HG03135 (cell line): ENCODE results near the gene LCE1C.

Experiments
- ATAC-seq: cut with Tn5 transposase; IDR thresholded peaks from one replicate; pipeline ENCODE4 v1.9.1; 2021; ENCODE audit warnings: mild to moderate bottlenecking, moderate library complexity; ENCODE audit not compliant: unreplicated experiment

The LCE1C gene

GRCh38 chr1:152806576-152806975, at the start of gene LCE1C:
TSS of gene LCE1C (minus strand) at chr1:152806651. CDS start at chr1:152805478, 1,173 bp downstream.
- no peak for ATAC-seq

- ATAC-seq = no peak
Measured at GRCh38 chr1:152855661-152856060, 49.2 kb upstream of the LCE1C start.

- no peak for ATAC-seq
Measured at GRCh38 chr1:152842556-152842955, 36.1 kb upstream of the LCE1C start, which contains the start of gene LCE6A. TSS of gene LCE6A (plus strand) at chr1:152842856. CDS start at chr1:152843521, 665 bp downstream.

- ATAC-seq = no peak
Measured at GRCh38 chr1:152836870-152837269, 30.4 kb upstream of the LCE1C start.

GRCh38 chr1:152827173-152827572, 20.7 kb upstream of the LCE1C start, which contains the start of gene LCE1A:
TSS of gene LCE1A (plus strand) at chr1:152827473. CDS start at chr1:152827473, 0 bp downstream.
- no peak for ATAC-seq

- ATAC-seq = no peak
Measured at GRCh38 chr1:152824964-152825363, 18.5 kb upstream of the LCE1C start.

GRCh38 chr1:152823294-152823693, 16.8 kb upstream of the LCE1C start:
- ATAC-seq = no peak

- ATAC-seq = no peak
Measured at GRCh38 chr1:152817309-152817708, 10.9 kb upstream of the LCE1C start.

GRCh38 chr1:152811671-152812070, 5.2 kb upstream of the LCE1C start, which contains the start of gene LCE1B:
TSS of gene LCE1B (plus strand) at chr1:152811971. CDS start at chr1:152812447, 476 bp downstream.
- no peak for ATAC-seq

- ATAC-seq = no peak
Measured at GRCh38 chr1:152811050-152811449, 4.6 kb upstream of the LCE1C start.

- ATAC-seq = no peak
Measured at GRCh38 chr1:152801333-152801732, 5.1 kb downstream of the LCE1C start.

- ATAC-seq = no peak
Measured at GRCh38 chr1:152796421-152796820, 10.0 kb downstream of the LCE1C start, which contains the start of gene LCE1D. TSS of gene LCE1D (plus strand) at chr1:152796721. CDS start at chr1:152797795, 1,074 bp downstream.

- ATAC-seq = no peak
Measured at GRCh38 chr1:152795686-152796085, 10.8 kb downstream of the LCE1C start.

- ATAC-seq = no peak
Measured at GRCh38 chr1:152786077-152786476, 20.4 kb downstream of the LCE1C start, which contains the start of gene LCE1E. TSS of gene LCE1E (plus strand) at chr1:152786257. CDS start at chr1:152787300, 1,043 bp downstream.

- ATAC-seq = no peak
Measured at GRCh38 chr1:152783095-152783494, 23.4 kb downstream of the LCE1C start.

GRCh38 chr1:152777510-152778137, 28.8 kb downstream of the LCE1C start:
- no peak for ATAC-seq

GRCh38 chr1:152776361-152776760, 30.1 kb downstream of the LCE1C start:
- ATAC-seq = no peak

- no peak for ATAC-seq
Measured at GRCh38 chr1:152774875-152775274, 31.6 kb downstream of the LCE1C start, which contains the start of gene LCE1F. TSS of gene LCE1F (plus strand) at chr1:152775140. CDS start at chr1:152776372, 1,232 bp downstream.

- ATAC-seq = no peak
Measured at GRCh38 chr1:152770411-152770810, 36.0 kb downstream of the LCE1C start.

- no peak for ATAC-seq
Measured at GRCh38 chr1:152768847-152769533, 37.5 kb downstream of the LCE1C start.

GRCh38 chr1:152761609-152762213, 44.7 kb downstream of the LCE1C start:
- no peak for ATAC-seq
